Spleen (tissue), 11 donors: ENCODE measurements around the gene ITSN1. TPM values are rescaled to one million over a fixed set of nuclear protein-coding genes. Genes with fewer than 3 reads are reported as not detected.

Source experiments
- DNase-seq: peaks from one replicate; pipeline ENCODE4 v3.0.0-alpha.2; 2020
- H3K27ac ChIP-seq, 8 donors: fragments of 200-600 bp; sonication (generic) in 7 of 8; 1 replicate in 4 of 8; 2 replicates in 4 of 8; pipeline versions ENCODE4 v1.5.0 to v1.8.0; 2016 to 2021; ENCODE audit warnings: inconsistent platforms in 4 of 8, mild to moderate bottlenecking in 4 of 8, moderate library complexity in 1 of 8
- H3K27me3 ChIP-seq, 7 donors: fragments of 200-600 bp; sonication (generic) in 6 of 7; replicated peaks in 1 of 7; 1 replicate in 4 of 7; 2 replicates in 3 of 7; pipeline versions ENCODE4 v1.5.0 to v1.8.0; 2016 to 2021; ENCODE audit warnings: inconsistent platforms in 3 of 7, mild to moderate bottlenecking in 1 of 7
- H3K36me3 ChIP-seq, 6 donors: fragments of 200-600 bp; sonication (generic) in 5 of 6; 1 replicate in 4 of 6; 2 replicates in 2 of 6; pipeline versions ENCODE4 v1.5.0 to v1.8.0; 2016 to 2021; ENCODE audit warnings: inconsistent platforms in 2 of 6
- H3K4me1 ChIP-seq, 6 donors: fragments of 200-600 bp; sonication (generic) in 5 of 6; 1 replicate in 3 of 6; 2 replicates in 3 of 6; pipeline versions ENCODE4 v1.5.0 to v1.8.0; 2016 to 2021; ENCODE audit warnings: inconsistent platforms in 3 of 6
- H3K4me3 ChIP-seq, 8 donors: fragments of 200-600 bp; sonication (generic) in 7 of 8; 1 replicate in 4 of 8; 2 replicates in 4 of 8; pipeline versions ENCODE4 v1.5.0 to v1.8.0; 2016 to 2021; ENCODE audit warnings: inconsistent platforms in 4 of 8, mild to moderate bottlenecking in 4 of 8, moderate library complexity in 2 of 8
- H3K9me3 ChIP-seq, 8 donors: fragments of 200-600 bp; sonication (generic) in 7 of 8; 1 replicate in 4 of 8; 2 replicates in 4 of 8; pipeline versions ENCODE4 v1.5.0 to v1.8.0; 2016 to 2021; ENCODE audit warnings: inconsistent platforms in 4 of 8
- POLR2A ChIP-seq, 3 donors: fragments of 450-650 bp; IDR thresholded peaks; one replicate each; pipeline ENCODE4 v1.5.1; 2017; ENCODE audit warnings: antibody characterized with exemption in 3 of 3, mild to moderate bottlenecking in 1 of 3
- POLR2AphosphoS5 ChIP-seq, 3 donors: sonication (generic); formaldehyde crosslinking; IDR thresholded peaks; one replicate each; pipeline ENCODE4 v1.5.1; 2017; ENCODE audit warnings: antibody characterized with exemption in 3 of 3
- WGBS, 5 donors: extraction: QIAGEN DNeasy Blood & Tissue Kit in 3 of 5; methylation state at CpG; one replicate each; pipeline versions ENCODE4 v1.1.5 to v1.1.7; 2013 to 2018; 5-methylcytosine and 5-hydroxymethylcytosine counted together
- intact Hi-C: fragments of 100-400 bp; cut with DNase I; formaldehyde crosslinking; loops from one replicate; pipeline ENCODE4 v1.15.0; 2023; ENCODE audit warnings: low total_unique reads
- polyA plus RNA-seq, 3 donors: library from polyadenylated mRNA; stranded (reverse); fragments of 200-250 nt; gene quantifications; one replicate each; pipeline ENCODE4 v1.2.1, GENCODE V29; 2013
- total RNA-seq, 7 donors: library from RNA; depleted of rRNA in 3 of 7; stranded (reverse); fragments of >200 nt in 3 of 7; fragmentation: NEBNext Ultra II Directional in 4 of 7; extraction: Animal tissue kit (Norgen Biotek cat#: 25700) in 4 of 7; gene quantifications; one replicate each; pipeline versions ENCODE4 v1.1.0 to v1.2.1, GENCODE V29; 2016 to 2021
- TF ChIP-seq, protein P1 (sequence below), 11 experiments: fragments of 200-600 bp in 7 of 11; fragments of 450-650 bp in 4 of 11; sonication (generic) in 4 of 11; IDR thresholded peaks in 8 of 11; conservative IDR thresholded peaks in 3 of 11; 1 replicate in 7 of 11; 2 replicates in 4 of 11; pipeline versions ENCODE4 v1.4.0 to v1.8.0; 2016 to 2021; ENCODE audit warnings: antibody characterized with exemption in 11 of 11, inconsistent platforms in 4 of 11, mild to moderate bottlenecking in 1 of 11
- donor health status: healthy with polysubstance abuse.
- donor health status: DM: no; HTN: no; CAD: no; lungs with moderate emphysema.
- donor health status: DM: no; HTN: no; CAD: no.
- donor health status: Bipolar disorder and iron deficiency.
- donor health status: healthy.
- donor health status: DM: no; HTN: no; CAD: no.
- donor health status: DM: yes; HTN: yes; CAD: no.

Gene ITSN1
- total and polyA plus RNA-seq, 10 donors: 4.1 to 89.0 (median 42.6) TPM

DNA sequence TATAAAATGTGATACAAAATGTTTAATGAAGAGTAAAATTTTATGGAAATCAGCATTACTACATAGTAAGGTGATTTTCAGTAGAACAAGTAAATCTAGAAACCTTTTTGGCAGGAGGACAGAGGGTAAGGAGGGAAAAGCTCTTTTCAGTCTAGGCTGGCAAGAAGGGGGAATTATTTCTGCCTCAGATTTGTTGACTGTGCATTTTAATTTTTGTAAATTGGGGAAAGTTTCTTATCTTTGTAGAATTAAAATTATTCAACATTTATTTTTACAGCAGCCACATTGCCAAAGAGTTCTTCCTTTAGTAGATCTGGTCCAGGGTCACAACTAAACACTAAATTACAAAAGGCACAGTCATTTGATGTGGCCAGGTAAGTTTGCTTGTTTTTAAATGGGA lies 109.2 kb downstream of the ITSN1 start:
- Histone ChIP-seq H3K27ac (no peak overlapping the region), H3K4me3 (no peak overlapping the region), H3K9me3 (peaks cover 3 to 18% (median 14%) of the 10 kb centered on the region in 8 donors), H3K27me3 (no peaks in the 10 kb centered on the region), H3K36me3 (peaks cover 0 to 2% (median 0%) of the 10 kb centered on the region in 6 donors), H3K4me1 (no peaks in the 10 kb centered on the region)
- no peak for DNase-seq
- intact Hi-C loops: no loop called here
- TF ChIP-seq, protein P1, sequence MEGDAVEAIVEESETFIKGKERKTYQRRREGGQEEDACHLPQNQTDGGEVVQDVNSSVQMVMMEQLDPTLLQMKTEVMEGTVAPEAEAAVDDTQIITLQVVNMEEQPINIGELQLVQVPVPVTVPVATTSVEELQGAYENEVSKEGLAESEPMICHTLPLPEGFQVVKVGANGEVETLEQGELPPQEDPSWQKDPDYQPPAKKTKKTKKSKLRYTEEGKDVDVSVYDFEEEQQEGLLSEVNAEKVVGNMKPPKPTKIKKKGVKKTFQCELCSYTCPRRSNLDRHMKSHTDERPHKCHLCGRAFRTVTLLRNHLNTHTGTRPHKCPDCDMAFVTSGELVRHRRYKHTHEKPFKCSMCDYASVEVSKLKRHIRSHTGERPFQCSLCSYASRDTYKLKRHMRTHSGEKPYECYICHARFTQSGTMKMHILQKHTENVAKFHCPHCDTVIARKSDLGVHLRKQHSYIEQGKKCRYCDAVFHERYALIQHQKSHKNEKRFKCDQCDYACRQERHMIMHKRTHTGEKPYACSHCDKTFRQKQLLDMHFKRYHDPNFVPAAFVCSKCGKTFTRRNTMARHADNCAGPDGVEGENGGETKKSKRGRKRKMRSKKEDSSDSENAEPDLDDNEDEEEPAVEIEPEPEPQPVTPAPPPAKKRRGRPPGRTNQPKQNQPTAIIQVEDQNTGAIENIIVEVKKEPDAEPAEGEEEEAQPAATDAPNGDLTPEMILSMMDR (IDR thresholded peaks at IDR 0.05 in 8 of 11, conservative IDR thresholded peaks at IDR 0.05 in 3 of 11): no peak
- TF ChIP-seq POLR2AphosphoS5 (IDR thresholded peaks at IDR 0.05) (no peak), POLR2A (IDR thresholded peaks at IDR 0.05) (no peak)

DNA sequence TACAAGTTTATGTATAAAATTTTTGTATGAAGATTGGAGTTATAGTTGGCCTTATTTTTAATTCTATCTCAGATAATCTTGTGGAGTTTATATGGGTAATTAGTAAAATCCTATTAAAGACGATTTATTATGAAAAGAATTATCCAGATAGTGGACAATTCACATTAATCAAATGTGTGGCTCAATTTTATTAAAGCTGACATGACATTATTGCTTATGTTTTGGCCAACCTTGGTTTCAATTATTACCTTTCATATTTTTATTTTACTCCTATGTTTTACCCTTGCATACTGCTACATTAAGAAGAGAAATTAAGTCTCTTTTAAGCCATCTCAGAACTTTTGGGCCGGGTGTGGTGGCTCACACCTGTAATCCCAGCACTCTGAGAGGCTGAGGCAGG lies 110.0 kb downstream of the ITSN1 start:
- H3K4me3 ChIP-seq: no peak overlapping the region
- intact Hi-C loops: no loop called here
- no peaks in the 10 kb centered on the region for H3K4me1 ChIP-seq
- DNase-seq: no peak
- no peak overlapping the region for H3K27ac ChIP-seq
- peaks cover 3 to 11% (median 7%) of the 10 kb centered on the region in 8 donors for H3K9me3 ChIP-seq
- peaks cover 0 to 7% (median 0%) of the 10 kb centered on the region in 6 donors for H3K36me3 ChIP-seq
- H3K27me3 ChIP-seq: no peaks in the 10 kb centered on the region
- no peak for TF ChIP-seq POLR2AphosphoS5 (IDR thresholded peaks at IDR 0.05)
- TF ChIP-seq, protein P1 (IDR thresholded peaks at IDR 0.05 in 8 of 11, conservative IDR thresholded peaks at IDR 0.05 in 3 of 11): no peak
- no peak for TF ChIP-seq POLR2A (IDR thresholded peaks at IDR 0.05)
- WGBS, 5 donors: 87 to 93% (median 88%) methylated on average over 2 of the region's 2 CpGs

DNA sequence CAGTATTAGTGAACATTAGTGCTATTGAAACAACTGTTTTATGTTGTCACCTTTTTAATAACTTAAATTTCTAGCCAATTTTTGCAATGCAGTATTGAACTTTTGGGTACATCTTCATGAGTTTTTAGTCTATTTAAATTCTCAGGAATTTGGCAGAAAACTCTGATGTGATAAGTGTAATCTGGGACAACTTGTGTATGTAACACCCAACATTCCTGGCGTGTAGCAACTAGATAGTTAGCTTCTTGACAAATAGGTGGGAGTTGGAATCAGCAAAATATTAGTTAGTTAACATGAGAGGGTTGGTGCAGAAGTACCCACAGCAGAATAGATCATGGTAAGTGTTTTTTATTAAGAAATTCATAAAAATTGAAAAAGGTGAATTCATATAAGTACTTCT lies 111.6 kb downstream of the ITSN1 start:
- no peaks in the 10 kb centered on the region for H3K4me1 ChIP-seq
- peaks cover 0 to 19% (median 0%) of the 10 kb centered on the region in 6 donors for H3K36me3 ChIP-seq
- no peaks in the 10 kb centered on the region for H3K27me3 ChIP-seq
- TF ChIP-seq POLR2AphosphoS5 (IDR thresholded peaks at IDR 0.05) (no peak), POLR2A (IDR thresholded peaks at IDR 0.05) (no peak)
- TF ChIP-seq, protein P1 (IDR thresholded peaks at IDR 0.05 in 8 of 11, conservative IDR thresholded peaks at IDR 0.05 in 3 of 11): no peak
- intact Hi-C loops: no loop called here
- H3K4me3 ChIP-seq: no peak overlapping the region
- no peaks in the 10 kb centered on the region for H3K9me3 ChIP-seq
- no peak overlapping the region for H3K27ac ChIP-seq
- DNase-seq: no peak
- WGBS, 5 donors: 86 to 97% (median 93%) methylated on average over 1 of the region's 1 CpG

DNA sequence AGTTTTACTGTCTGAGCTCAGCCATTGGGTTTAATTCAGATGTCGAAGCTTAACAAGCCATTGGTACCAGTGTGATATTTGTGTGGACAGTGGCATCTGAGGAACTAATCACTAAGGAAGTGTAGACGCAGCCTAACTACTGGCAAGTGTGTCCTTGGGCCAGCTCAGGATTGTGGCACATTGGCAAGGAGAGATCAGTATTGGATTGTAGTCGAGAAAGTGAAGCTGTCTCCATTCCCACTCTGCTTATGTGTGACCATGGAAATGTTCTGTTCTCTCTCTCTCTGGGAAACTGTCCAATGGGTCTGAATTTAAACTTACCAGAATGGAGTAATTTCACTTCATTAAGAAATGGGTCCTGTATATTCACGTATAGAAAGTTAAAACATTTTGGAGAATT lies 112.2 kb downstream of the ITSN1 start:
- Histone ChIP-seq H3K4me1 (no peaks in the 10 kb centered on the region), H3K9me3 (no peaks in the 10 kb centered on the region), H3K4me3 (no peak overlapping the region), H3K27me3 (no peaks in the 10 kb centered on the region), H3K27ac (no peak overlapping the region), H3K36me3 (peaks cover 0 to 19% (median 0%) of the 10 kb centered on the region in 6 donors)
- TF ChIP-seq, protein P1 (IDR thresholded peaks at IDR 0.05 in 8 of 11, conservative IDR thresholded peaks at IDR 0.05 in 3 of 11): no peak
- TF ChIP-seq POLR2AphosphoS5 (IDR thresholded peaks at IDR 0.05): no peak
- TF ChIP-seq POLR2A (IDR thresholded peaks at IDR 0.05): no peak
- intact Hi-C loops: no loop called here
- WGBS, 5 donors: 82 to 89% (median 88%) methylated on average over 4 of the region's 4 CpGs
- DNase-seq: no peak
